ACC112 (cell line): ENCODE measurements around the gene PLXND1.

Experiments used
- H2AFZ ChIP-seq: fragments of 200-600 bp; sonication (generic); one replicate; pipeline ENCODE4 v1.6.0; 2017; ENCODE audit warnings: antibody characterized with exemption, low read length; ENCODE audit not compliant: unreplicated experiment
- H3K27ac ChIP-seq: fragments of 200-600 bp; sonication (generic); 2 replicates; pipeline ENCODE4 v1.5.1; 2014; ENCODE audit warnings: low read depth, mild to moderate bottlenecking, antibody characterized with exemption, low read length, moderate library complexity
- H3K27me3 ChIP-seq: fragments of 200-600 bp; sonication (generic); 2 replicates; pipeline ENCODE4 v1.6.1; 2014; ENCODE audit warnings: mild to moderate bottlenecking, antibody characterized with exemption, low read length, moderate library complexity, mixed read lengths; ENCODE audit not compliant: insufficient read depth
- H3K36me3 ChIP-seq: fragments of 200-600 bp; sonication (generic); 2 replicates; pipeline ENCODE4 v1.6.1; 2016; ENCODE audit warnings: mild to moderate bottlenecking, antibody characterized with exemption, low read length, moderate library complexity, mixed read lengths; ENCODE audit not compliant: insufficient read depth
- H3K4me1 ChIP-seq: fragments of 200-600 bp; sonication (generic); one replicate; pipeline ENCODE4 v1.6.1; 2016; ENCODE audit warnings: low read length, mixed read lengths; ENCODE audit not compliant: insufficient read depth, unreplicated experiment, control insufficient read depth
- H3K4me3 ChIP-seq: fragments of 200-600 bp; sonication (generic); 2 replicates; pipeline ENCODE4 v1.5.1; 2014; ENCODE audit warnings: mild to moderate bottlenecking, low read depth, low read length
- H3K79me2 ChIP-seq: fragments of 200-600 bp; sonication (generic); one replicate; pipeline ENCODE4 v1.6.0; 2016; ENCODE audit warnings: low read length; ENCODE audit not compliant: control insufficient read depth, unreplicated experiment, insufficient read depth

Gene PLXND1

DNA sequence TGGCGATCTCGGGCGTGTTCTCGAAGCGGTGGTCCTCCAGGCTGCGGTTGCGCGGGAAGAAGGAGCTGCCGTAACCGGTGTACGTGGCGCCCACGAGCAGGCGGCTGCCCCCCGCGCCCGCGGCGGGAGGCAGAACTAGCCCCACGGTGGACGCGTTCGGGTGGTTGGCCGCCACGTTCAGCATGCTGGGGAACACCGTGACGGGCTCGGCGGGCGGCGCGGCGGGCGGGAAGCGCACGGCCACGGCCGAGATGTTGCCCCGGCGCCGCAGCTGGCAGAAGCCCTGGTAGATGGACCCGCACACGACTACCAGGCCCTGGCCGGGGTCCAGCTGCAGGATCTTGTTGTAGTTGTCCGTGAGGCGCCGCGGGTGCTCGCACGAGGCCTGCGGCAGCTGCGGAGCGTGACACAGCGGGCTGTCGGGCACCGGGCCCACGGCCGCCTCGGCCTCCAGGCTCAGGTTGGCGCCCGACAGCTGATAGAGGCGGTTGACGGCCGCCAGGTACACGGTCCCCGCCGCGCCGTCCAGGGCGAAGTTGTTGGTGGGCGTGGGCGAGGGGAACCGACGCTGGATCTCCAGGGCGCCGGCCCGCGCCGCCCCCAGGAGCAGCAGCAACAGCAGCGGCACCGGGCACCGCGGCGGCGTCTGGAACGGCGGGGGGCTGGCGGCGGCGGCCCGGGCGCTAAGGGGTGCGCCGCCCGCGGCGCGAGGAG lies 397 bp downstream of the PLXND1 start:
- peak overlapping the region; percentile 24 for H2AFZ ChIP-seq
- H3K27ac ChIP-seq = peak overlapping the region; percentile 11; the same call in 1 of the 2 replicates
- peaks cover 52% of the 10 kb centered on the region for H3K4me1 ChIP-seq

DNA sequence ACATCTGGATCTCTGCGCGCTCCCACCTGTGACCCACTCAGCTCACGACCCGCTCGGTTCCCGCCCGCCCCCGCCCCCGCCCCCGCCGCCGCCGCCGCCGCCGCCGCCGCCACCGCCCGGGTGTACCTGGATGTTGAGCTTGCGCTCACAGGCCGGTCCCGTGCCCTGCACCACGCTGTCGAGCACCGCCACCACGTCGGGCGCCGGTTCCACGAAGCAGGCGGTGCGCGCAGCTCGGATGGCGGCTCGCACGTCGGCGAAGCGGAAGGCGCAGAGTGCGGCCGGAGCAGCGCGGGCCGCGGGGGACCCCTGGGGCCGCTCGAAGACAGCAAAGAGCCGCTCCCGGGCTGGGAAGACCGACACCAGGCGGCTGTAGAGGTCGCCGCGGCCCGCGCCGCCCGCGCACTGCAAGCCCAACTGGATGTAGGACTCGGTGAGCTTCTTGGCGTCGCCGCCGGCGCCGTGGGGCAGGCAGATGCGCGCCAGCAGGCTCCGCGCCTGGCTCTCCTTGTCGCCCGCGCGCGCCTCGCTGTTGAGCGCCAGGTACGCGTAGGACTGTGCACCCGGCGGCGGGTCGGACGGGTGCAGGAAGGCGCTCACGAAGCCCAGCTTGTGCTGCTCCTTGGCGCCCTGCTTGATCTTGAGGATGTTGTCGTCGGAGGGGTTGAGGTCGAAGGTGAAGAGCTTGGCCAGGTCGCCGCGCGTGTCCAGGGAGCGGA lies 1.1 kb downstream of the PLXND1 start:
- Histone ChIP-seq H3K4me3 (peak overlapping the region; percentile 92), H3K4me1 (peaks cover 51% of the 10 kb centered on the region), H3K79me2 (peaks cover 59% of the 10 kb centered on the region), H3K27me3 (no peaks in the 10 kb centered on the region), H3K27ac (peak overlapping the region; percentile 11; the same call in 1 of the 2 replicates), H2AFZ (peak overlapping the region; percentile 24), H3K36me3 (no peaks in the 10 kb centered on the region)

More for the DNA sequence above, 397 bp downstream of the PLXND1 start:
- Histone ChIP-seq H3K27me3 (no peaks in the 10 kb centered on the region), H3K79me2 (peaks cover 51% of the 10 kb centered on the region), H3K36me3 (no peaks in the 10 kb centered on the region), H3K4me3 (peak overlapping the region; percentile 92)

GRCh38 chr3:129604767-129605166 lies 1.7 kb downstream of the PLXND1 start:
- no peaks in the 10 kb centered on the region for H3K36me3 ChIP-seq
- H2AFZ ChIP-seq = no peak overlapping the region
- H3K27ac ChIP-seq = no peak overlapping the region
- H3K27me3 ChIP-seq = no peaks in the 10 kb centered on the region
- peak overlapping the region; percentile 92 for H3K4me3 ChIP-seq
- H3K4me1 ChIP-seq = peaks cover 51% of the 10 kb centered on the region
- H3K79me2 ChIP-seq = peaks cover 64% of the 10 kb centered on the region

DNA sequence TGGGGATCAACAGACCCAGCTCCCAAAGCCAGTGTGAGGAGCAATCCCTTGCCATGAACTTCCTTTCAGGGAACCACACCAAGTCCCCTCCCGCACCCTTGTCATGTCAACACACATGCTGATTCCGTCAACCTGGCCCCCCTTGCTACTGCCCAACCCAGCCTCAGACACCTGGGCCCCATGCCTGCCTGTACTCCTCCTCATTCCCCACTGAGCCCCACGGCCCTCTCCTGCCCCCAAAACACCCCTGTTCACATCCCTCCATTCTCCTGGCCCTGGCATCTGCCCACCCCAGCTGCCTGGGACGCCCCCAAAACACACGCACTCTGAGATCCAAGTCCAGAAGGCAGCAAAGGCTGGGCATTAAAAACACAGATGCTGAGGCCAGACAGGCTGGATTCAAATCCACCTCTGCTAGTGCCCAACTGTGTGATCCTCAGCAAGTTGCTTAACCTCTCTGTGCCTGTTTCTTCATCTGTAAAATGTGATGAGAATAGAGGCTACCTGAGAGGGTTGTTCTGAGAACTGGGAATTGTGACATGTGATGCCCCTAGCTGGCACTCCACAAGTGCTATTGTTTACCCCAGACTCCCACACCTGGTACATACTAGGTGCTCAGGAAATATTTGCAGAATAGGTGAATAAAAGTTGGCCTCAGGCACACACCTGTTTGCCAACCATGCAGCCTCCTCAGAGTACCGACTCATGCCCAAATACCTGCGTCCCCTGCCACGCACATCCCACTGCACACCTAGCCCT lies 2.3 kb downstream of the PLXND1 start:
- Histone ChIP-seq H3K79me2 (peaks cover 69% of the 10 kb centered on the region), H3K4me1 (peaks cover 52% of the 10 kb centered on the region), H3K4me3 (peak overlapping the region; percentile 92), H3K27ac (peak overlapping the region; percentile 81), H3K36me3 (no peaks in the 10 kb centered on the region), H3K27me3 (no peaks in the 10 kb centered on the region), H2AFZ (no peak overlapping the region)

GRCh38 chr3:129603561-129603942 lies 2.9 kb downstream of the PLXND1 start:
- H2AFZ ChIP-seq = no peak overlapping the region
- peaks cover 76% of the 10 kb centered on the region for H3K79me2 ChIP-seq
- no peaks in the 10 kb centered on the region for H3K36me3 ChIP-seq
- no peaks in the 10 kb centered on the region for H3K27me3 ChIP-seq
- H3K27ac ChIP-seq = peak overlapping the region; percentile 81
- H3K4me3 ChIP-seq = peak overlapping the region; percentile 92
- peaks cover 56% of the 10 kb centered on the region for H3K4me1 ChIP-seq

- peaks cover 58% of the 10 kb centered on the region for H3K4me1 ChIP-seq
- no peak overlapping the region for H2AFZ ChIP-seq
- no peaks in the 10 kb centered on the region for H3K27me3 ChIP-seq
- H3K79me2 ChIP-seq = peaks cover 82% of the 10 kb centered on the region
- no peaks in the 10 kb centered on the region for H3K36me3 ChIP-seq
- peak overlapping the region; percentile 81 for H3K27ac ChIP-seq
- H3K4me3 ChIP-seq = peak overlapping the region; percentile 92
Measured at GRCh38 chr3:129602730-129603560, 3.5 kb downstream of the PLXND1 start.

DNA sequence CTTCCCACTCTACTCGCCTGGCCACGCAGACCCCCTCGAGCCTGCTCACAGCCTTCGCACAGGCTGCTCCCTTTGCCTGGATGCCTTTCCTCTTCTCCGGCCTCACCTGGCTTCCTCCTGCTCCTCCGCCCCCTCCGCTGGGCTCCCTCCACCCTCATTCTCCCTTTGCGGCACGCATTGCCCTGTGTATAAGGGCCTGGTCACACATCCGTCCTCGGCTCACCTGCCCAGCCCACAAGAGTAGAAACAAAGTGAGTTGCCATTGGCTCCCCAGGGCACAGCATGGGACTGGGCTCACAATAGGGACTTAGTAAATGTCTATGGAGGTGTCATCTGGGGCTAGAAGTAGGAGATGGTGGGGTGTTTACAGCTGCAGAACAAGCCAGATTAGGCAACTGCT lies 4.2 kb downstream of the PLXND1 start:
- Histone ChIP-seq H3K36me3 (no peaks in the 10 kb centered on the region), H3K79me2 (peaks cover 87% of the 10 kb centered on the region), H2AFZ (no peak overlapping the region), H3K4me1 (peaks cover 60% of the 10 kb centered on the region), H3K27ac (no peak overlapping the region), H3K4me3 (no peak overlapping the region), H3K27me3 (no peaks in the 10 kb centered on the region)

GRCh38 chr3:129601713-129602112 lies 4.8 kb downstream of the PLXND1 start:
- Histone ChIP-seq H3K27me3 (no peaks in the 10 kb centered on the region), H3K27ac (no peak overlapping the region), H3K79me2 (peaks cover 90% of the 10 kb centered on the region), H3K36me3 (no peaks in the 10 kb centered on the region), H3K4me1 (peaks cover 64% of the 10 kb centered on the region), H2AFZ (no peak overlapping the region), H3K4me3 (no peak overlapping the region)

GRCh38 chr3:129600348-129600747 lies 6.1 kb downstream of the PLXND1 start:
- no peaks in the 10 kb centered on the region for H3K36me3 ChIP-seq
- no peak overlapping the region for H2AFZ ChIP-seq
- H3K27ac ChIP-seq = peak overlapping the region; percentile 53
- no peaks in the 10 kb centered on the region for H3K27me3 ChIP-seq
- H3K4me3 ChIP-seq = no peak overlapping the region
- H3K4me1 ChIP-seq = peaks cover 74% of the 10 kb centered on the region
- H3K79me2 ChIP-seq = peaks cover 87% of the 10 kb centered on the region

DNA sequence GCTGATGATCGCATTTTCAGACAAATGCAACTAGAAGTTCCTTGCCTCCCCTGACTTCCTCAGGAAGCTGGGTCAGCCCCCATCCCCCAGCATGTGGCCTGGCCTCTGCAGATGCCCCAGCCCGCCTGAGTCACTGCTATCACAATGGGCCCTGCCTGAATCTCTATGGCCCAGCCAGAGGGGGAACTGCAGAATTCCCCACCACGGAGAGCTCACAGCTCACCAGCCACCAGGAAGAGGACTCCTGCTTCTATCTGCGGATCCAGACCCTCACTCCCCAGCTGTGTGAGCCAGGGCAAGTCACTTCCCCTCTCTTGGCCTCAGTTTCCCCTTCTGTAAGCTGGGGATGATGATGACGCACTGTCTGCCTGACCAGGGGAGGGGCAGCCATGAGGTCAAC lies 6.9 kb downstream of the PLXND1 start:
- Histone ChIP-seq H3K36me3 (no peaks in the 10 kb centered on the region), H3K79me2 (peaks cover 87% of the 10 kb centered on the region), H2AFZ (no peak overlapping the region), H3K27ac (peak overlapping the region; percentile 82), H3K4me1 (peaks cover 71% of the 10 kb centered on the region), H3K4me3 (no peak overlapping the region), H3K27me3 (no peaks in the 10 kb centered on the region)
